NCI-H526 treated with DMSO at 0.1 percent for 48 hours (cell line): Measurements from ENCODE around the gene RCCD1.

Experiments used
- DNase-seq: peaks from one replicate; lab custom pipeline; 2025; lab: John Stamatoyannopoulos, UW

The RCCD1 gene

GRCh38 chr15:90942354-90943120 is 12.1 kb upstream of the RCCD1 start:
- no peak for DNase-seq

DNA sequence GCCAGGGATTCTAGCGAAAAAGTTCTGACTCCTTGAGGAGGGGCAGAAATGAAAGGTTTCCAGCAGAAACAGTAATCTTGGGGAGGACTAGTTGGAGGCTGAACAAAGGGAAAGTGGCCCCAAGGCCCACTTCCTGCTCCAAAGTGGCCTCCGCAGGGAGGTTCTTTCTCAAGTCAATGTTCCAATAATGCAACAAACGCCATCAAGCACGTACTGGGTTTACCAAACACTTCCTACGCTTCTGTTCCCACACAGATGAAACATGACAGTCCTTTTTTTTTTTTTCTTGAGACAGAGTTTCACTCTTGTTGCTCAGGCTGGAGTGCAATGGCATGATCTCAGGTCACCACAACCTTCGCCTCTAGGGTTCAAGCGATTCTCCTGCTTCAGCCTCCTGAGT is 9.6 kb upstream of the RCCD1 start:
- no peak for DNase-seq

- no peak for DNase-seq
Measured at GRCh38 chr15:90946538-90946937, 8.1 kb upstream of the RCCD1 start.

DNA sequence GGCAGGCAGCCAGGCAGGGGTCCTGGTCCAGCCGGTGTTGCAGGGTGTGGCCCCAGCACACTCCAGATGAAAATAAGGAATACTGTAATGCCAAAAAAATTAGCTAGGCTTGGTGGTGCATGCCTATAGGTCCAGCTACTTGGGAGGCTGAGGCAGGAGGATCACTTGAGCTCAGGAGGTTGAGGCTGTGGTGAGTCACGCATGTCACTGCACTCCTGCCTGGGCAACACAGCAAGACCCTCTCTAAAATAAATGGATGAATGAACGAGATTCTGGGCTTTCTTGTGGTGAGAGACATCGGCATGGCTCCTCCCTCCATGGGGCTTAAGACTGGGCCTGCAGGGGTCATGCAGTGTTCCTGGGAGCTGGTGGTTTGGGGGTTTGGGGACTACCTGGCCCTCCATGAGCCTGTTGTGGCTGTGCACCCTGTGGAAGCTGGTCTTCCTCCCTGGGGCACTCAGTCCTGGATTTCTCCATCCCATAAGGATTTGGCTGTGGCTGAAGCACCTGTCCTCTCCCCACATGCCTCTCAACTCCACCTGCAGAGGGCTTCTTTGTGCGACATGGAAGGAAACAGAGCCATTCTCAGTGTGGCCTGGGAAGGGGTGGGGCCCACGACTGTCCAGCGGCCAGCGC is 7.6 kb upstream of the RCCD1 start:
- DNase-seq, result no peak

GRCh38 chr15:90947577-90948357 is 6.9 kb upstream of the RCCD1 start:
- DNase-seq, result no peak

- no peak for DNase-seq
Measured at GRCh38 chr15:90948506-90948905, 6.2 kb upstream of the RCCD1 start.

DNA sequence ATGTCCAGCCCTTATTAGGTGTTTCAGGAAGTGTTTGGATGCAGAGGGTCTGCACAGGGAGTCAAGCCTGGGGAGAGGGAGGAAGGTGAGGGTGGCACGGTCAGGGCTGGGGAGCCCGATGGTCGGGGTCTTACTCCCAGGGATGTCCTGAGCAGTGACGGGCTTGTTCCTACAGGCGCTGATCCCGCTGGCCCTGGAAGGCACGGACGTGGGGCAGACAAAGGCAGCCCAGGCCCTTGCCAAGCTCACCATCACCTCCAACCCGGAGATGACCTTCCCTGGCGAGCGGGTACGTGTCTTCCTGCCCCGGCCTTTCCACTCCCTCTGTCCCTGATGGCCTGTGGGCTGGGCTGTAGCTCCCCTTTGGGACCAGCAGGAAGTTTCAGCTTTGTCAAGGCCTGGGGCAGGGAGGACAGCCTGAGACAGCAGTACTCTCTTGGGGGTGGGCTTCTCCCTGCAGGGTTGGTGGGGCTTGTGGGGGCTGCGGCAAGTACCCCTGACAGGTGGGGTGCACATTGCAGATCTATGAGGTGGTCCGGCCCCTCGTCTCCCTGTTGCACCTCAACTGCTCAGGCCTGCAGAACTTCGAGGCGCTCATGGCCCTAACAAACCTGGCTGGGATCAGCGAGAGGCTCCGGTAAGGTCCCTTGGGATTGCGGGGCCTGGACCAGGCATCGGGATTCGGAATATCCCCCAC is 4.6 kb upstream of the RCCD1 start:
- no peak for DNase-seq

DNA sequence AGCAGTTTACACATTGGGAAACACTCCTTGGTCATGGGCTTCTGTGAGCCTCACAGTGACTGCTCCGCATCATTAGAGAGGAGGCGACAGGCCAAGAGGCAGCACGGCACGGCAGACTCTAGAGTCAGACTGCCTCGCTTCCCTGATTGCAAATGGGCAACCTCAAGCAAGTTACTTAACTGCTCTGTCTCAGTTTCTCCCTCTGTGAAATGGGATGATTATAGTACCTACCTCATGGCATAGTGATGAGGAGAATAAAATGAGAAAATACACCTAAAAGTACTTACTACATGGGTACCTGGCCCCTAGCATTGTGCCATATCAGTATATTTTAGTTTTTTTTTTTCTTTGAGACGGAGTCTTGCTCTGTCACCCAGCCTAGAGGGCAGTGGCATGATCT is 4.0 kb upstream of the RCCD1 start:
- no peak for DNase-seq

DNA sequence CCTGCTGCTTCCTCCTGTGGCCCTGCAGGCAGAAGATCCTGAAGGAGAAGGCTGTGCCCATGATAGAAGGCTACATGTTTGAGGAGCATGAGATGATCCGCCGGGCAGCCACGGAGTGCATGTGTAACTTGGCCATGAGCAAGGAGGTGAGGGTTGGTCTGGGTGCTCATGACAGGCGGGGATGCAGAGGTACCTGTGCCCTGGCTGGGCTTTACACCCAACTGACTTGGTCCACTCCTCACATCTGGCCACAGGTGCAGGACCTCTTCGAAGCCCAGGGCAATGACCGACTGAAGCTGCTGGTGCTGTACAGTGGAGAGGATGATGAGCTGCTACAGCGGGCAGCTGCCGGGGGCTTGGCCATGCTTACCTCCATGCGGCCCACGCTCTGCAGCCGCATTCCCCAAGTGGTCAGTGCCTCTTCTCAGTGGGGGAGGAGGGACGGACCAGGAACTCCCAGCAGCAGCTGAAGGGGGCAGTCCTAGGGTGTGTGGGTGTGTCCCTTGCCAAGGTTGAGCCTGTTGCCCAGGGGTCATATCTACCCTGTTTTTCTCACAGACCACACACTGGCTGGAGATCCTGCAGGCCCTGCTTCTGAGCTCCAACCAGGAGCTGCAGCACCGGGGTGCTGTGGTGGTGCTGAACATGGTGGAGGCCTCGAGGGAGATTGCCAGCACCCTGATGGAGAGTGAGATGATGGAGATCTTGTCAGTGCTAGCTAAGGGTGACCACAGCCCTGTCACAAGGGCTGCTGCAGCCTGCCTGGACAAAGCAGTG is 1.6 kb upstream of the RCCD1 start:
- no peak for DNase-seq

DNA sequence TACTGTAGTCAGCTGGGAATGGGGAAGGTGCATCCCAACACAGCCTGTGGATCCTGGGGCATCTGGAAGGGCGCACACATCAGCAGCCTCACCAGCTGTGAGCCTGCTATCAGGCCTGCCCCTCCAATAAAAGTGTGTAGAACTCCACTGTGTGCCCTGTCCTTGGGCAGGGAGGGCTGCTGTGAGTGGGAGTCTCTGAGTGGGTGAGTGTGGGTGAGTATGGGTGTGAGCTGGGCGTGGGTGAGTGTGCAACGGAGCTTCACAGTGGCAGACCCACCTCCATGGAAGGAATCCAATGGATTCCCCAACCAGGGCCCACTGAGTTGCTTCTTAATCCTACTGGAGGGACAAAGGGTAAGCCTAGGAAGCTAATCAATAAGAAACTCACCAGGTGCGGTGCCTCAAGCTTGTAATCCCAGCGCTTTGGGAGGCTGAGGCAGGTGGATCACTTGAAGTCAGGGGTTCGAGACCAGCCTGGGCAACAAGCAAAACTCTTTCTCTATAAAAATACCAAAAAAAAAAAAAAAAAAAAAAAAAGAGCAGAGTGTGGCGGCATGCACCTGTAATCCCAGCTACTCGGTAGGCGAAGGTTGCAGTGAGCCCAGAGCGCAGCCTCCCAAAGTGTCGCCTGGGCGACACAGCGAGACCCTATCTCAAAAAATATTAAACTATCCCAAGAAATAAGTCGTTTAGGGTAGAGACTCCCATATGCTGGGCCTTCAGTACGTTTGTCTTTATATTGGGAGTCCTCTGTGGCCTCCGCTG is 555 bp upstream of the RCCD1 start:
- DNase-seq, result no peak

DNA sequence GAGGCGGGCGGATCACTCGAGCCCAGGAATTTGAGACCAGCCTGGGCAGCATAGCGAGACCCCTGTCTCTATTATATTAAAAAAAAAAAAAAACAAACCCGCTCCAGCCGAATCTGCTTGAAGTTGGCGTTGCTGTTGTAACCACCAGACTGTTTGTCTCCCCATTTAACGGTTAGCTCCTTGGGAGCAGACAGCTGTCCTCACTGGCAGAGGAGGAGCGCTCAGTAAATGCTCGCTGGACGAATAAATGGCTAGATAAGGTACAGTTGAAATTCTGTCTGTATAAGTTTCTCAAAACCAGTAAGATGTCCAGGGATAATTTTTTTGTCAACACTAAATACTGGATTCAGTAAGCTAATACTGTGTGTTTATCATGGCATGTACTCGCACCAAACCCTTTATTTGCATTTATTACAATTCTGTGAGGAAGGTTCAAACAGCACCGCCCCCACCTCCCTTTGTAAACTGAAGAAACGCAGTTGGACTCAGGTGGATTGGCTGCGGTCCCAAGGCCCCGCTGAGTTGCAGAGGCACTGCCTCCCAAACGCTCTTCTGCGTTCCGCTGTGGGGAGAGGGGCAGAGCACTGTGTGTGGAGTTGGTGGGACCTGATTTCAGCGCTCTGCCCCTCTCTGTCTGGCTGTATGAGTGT is 1.1 kb downstream of the RCCD1 start:
- DNase-seq, result peak; percentile 85

- peak; percentile 72 for DNase-seq
Measured at GRCh38 chr15:90956274-90957030, 1.8 kb downstream of the RCCD1 start.

DNA sequence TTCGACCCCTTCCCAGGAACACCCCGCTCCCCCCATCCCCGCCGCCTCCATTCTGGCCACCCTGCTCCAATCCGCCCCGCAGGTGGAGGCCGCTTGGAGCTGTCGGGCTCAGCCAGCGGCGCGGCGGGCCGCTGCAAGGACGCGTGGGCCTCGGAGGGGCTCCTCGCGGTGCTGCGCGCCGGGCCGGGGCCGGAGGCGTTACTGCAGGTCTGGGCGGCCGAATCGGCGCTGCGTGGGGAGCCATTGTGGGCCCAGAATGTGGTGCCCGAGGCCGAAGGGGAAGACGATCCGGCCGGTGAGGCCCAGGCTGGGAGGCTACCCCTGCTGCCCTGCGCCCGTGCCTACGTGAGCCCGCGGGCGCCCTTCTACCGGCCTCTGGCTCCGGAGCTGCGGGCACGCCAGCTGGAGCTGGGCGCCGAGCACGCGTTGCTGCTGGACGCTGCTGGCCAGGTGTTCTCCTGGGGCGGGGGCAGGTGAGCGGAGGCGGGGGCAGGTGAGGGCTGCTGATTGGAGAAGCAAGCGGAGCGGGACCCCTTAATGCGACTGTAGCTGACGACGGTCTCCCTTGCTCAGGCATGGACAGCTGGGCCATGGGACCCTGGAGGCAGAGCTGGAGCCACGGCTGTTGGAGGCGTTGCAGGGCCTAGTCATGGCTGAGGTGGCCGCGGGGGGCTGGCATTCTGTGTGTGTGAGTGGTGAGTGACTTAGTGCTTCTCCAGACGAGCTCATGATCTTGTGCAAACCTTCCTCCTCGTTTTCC is 2.5 kb downstream of the RCCD1 start:
- DNase-seq, result peak; percentile 85

DNA sequence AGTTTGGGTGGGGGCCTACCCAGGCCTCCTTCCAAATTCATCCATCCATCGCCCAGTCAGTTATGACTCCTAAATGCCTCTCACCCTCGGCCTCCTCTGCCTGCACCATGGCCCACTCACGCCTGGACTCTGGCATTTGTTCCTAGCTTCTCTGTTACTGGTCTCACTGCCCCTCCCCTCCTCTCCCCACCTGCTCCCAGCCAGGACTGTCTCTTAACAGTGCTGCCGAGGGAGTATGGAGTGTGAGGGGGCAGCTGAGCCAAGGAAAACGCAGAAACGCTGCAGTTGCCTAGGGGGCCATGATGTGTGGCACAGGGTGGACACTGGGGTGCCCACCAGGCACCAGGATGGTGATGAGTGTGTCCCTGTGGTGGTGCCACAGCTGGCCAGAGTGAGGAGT is 3.1 kb downstream of the RCCD1 start:
- peak; percentile 62 for DNase-seq

DNA sequence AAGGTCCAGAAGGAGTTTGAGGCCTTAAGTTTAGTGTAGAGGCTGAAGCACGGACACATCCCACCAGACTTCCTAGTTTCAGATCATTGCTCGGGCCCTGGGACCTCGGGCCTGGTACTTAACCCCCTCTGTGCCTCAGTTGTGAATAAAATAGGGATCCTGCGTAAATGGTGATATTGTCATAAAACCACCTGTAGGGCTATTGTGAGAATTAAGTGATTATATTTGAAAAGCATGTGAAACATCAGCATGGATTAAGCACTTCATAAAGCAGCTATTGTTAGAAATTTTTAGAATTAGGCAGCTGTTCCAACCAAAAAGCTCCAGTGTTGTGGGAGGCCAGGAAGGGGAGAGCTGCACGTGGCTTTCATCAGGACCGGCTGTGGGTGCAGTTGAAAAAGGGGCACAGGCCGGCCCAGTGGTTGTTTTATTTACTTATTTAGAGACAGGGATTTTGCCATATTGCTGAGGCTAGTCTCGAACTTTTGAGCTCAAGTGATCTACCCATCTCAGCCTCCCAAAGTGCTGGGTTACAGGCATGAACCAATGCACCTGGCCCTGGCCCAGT is 4.4 kb downstream of the RCCD1 start:
- no peak for DNase-seq

GRCh38 chr15:90959894-90960293 is 5.2 kb downstream of the RCCD1 start:
- DNase-seq, result no peak

- DNase-seq, result no peak
Measured at GRCh38 chr15:90960298-90961091, 5.8 kb downstream of the RCCD1 start.

GRCh38 chr15:90962021-90962420 is 7.3 kb downstream of the RCCD1 start:
- DNase-seq, result no peak
